HEK293 (cell line): ENCODE results near the gene COL5A3.

Source experiments
- BCL11A ChIP-seq: fragments of 450-650 bp; formaldehyde crosslinking; IDR thresholded peaks from 2 replicates; pipeline ENCODE4 v1.5.1; 2016; ENCODE audit warnings: low read depth, missing biosample characterization, missing genetic modification characterization
- KLF10 ChIP-seq: fragments of 450-650 bp; IDR thresholded peaks from 2 replicates; pipeline ENCODE4 v1.5.1; 2018; ENCODE audit warnings: missing biosample characterization, mild to moderate bottlenecking, missing genetic modification characterization
- KLF17 ChIP-seq: fragments of 450-650 bp; formaldehyde crosslinking; IDR thresholded peaks from 2 replicates; pipeline ENCODE4 v1.5.1; 2016; ENCODE audit warnings: missing biosample characterization, missing genetic modification characterization
- PRDM2 ChIP-seq: fragments of 450-650 bp; formaldehyde crosslinking; IDR thresholded peaks from 2 replicates; pipeline ENCODE4 v1.5.1; 2016; ENCODE audit warnings: missing biosample characterization, missing genetic modification characterization, borderline replicate concordance
- SP7 ChIP-seq: fragments of 450-650 bp; formaldehyde crosslinking; IDR thresholded peaks from 2 replicates; pipeline ENCODE4 v1.5.1; 2016; ENCODE audit warnings: missing biosample characterization, missing genetic modification characterization
- ZBTB17 ChIP-seq: fragments of 450-650 bp; formaldehyde crosslinking; IDR thresholded peaks from 2 replicates; pipeline ENCODE4 v1.5.1; 2016; ENCODE audit warnings: missing biosample characterization, missing genetic modification characterization
- ZBTB20 ChIP-seq: fragments of 450-650 bp; formaldehyde crosslinking; IDR thresholded peaks from 2 replicates; pipeline ENCODE4 v1.5.1; 2016; ENCODE audit warnings: missing biosample characterization, missing genetic modification characterization
- ZFHX2 ChIP-seq: fragments of 450-650 bp; formaldehyde crosslinking; conservative IDR thresholded peaks from 2 replicates; pipeline ENCODE4 v1.5.1; 2016; ENCODE audit warnings: missing biosample characterization, missing genetic modification characterization
- ZFP41 ChIP-seq: fragments of 450-650 bp; formaldehyde crosslinking; IDR thresholded peaks from 2 replicates; pipeline ENCODE4 v1.5.1; 2016; ENCODE audit warnings: missing biosample characterization, missing genetic modification characterization, borderline replicate concordance
- ZIC2 ChIP-seq: fragments of 450-650 bp; formaldehyde crosslinking; IDR thresholded peaks from 2 replicates; pipeline ENCODE4 v1.5.1; 2016; ENCODE audit warnings: missing biosample characterization, missing genetic modification characterization
- ZNF16 ChIP-seq: fragments of 450-650 bp; formaldehyde crosslinking; IDR thresholded peaks from 2 replicates; pipeline ENCODE4 v1.5.1; 2016; ENCODE audit warnings: low read depth, missing biosample characterization, missing genetic modification characterization
- ZNF221 ChIP-seq: fragments of 450-650 bp; formaldehyde crosslinking; IDR thresholded peaks from 2 replicates; pipeline ENCODE4 v1.5.1; 2017; ENCODE audit warnings: missing biosample characterization, missing genetic modification characterization, borderline replicate concordance
- ZNF23 ChIP-seq: fragments of 450-650 bp; formaldehyde crosslinking; IDR thresholded peaks from 2 replicates; pipeline ENCODE4 v1.5.1; 2016; ENCODE audit warnings: missing biosample characterization, missing genetic modification characterization, borderline replicate concordance
- ZNF274 ChIP-seq, 2 experiments: fragments of 200-500 bp in 1 of 2; fragments of 450-650 bp in 1 of 2; sonication (Bioruptor generic) in 1 of 2; formaldehyde crosslinking in 1 of 2; IDR thresholded peaks; 2 replicates each; pipeline versions ENCODE4 v1.5.1 to v1.6.1; 2014 to 2016; ENCODE audit warnings: borderline replicate concordance in 1 of 2, inconsistent platforms in 1 of 2, low read length in 1 of 2, missing biosample characterization in 1 of 2, missing genetic modification characterization in 1 of 2
- ZNF335 ChIP-seq: fragments of 450-650 bp; formaldehyde crosslinking; conservative IDR thresholded peaks from 2 replicates; pipeline ENCODE4 v1.5.1; 2016; ENCODE audit warnings: missing biosample characterization, missing genetic modification characterization
- ZNF354C ChIP-seq: fragments of 450-650 bp; formaldehyde crosslinking; IDR thresholded peaks from 2 replicates; pipeline ENCODE4 v1.5.1; 2016; ENCODE audit warnings: missing biosample characterization, missing genetic modification characterization, low read depth, borderline replicate concordance
- ZNF362 ChIP-seq: fragments of 450-650 bp; formaldehyde crosslinking; IDR thresholded peaks from 2 replicates; pipeline ENCODE4 v1.5.1; 2016; ENCODE audit warnings: missing biosample characterization, missing genetic modification characterization
- ZNF391 ChIP-seq: fragments of 450-650 bp; formaldehyde crosslinking; IDR thresholded peaks from 2 replicates; pipeline ENCODE4 v1.5.1; 2016; ENCODE audit warnings: low read depth, missing biosample characterization, missing genetic modification characterization, borderline replicate concordance
- ZNF544 ChIP-seq: fragments of 450-650 bp; formaldehyde crosslinking; IDR thresholded peaks from 2 replicates; pipeline ENCODE4 v1.5.0; 2017; ENCODE audit warnings: missing biosample characterization, missing genetic modification characterization
- ZNF549 ChIP-seq: fragments of 450-650 bp; IDR thresholded peaks from 2 replicates; pipeline ENCODE4 v1.5.1; 2018; ENCODE audit warnings: missing biosample characterization, missing genetic modification characterization, mild to moderate bottlenecking, inconsistent platforms, moderate library complexity
- ZNF660 ChIP-seq: fragments of 450-650 bp; IDR thresholded peaks from 2 replicates; pipeline ENCODE4 v1.5.1; 2018; ENCODE audit warnings: missing biosample characterization, mild to moderate bottlenecking, missing genetic modification characterization
- ZNF837 ChIP-seq: fragments of 450-650 bp; formaldehyde crosslinking; IDR thresholded peaks from 2 replicates; pipeline ENCODE4 v1.5.1; 2016; ENCODE audit warnings: missing biosample characterization, missing genetic modification characterization
- TF ChIP-seq, protein P1 (sequence below): IDR thresholded peaks from 2 replicates; pipeline ENCODE4 v1.6.1; 2011; ENCODE audit warnings: mild to moderate bottlenecking, low read depth, low read length, borderline replicate concordance
- TF ChIP-seq, protein P2 (sequence below): fragments of 450-650 bp; formaldehyde crosslinking; IDR thresholded peaks from 2 replicates; pipeline ENCODE4 v1.5.1; 2017; ENCODE audit warnings: missing biosample characterization, missing genetic modification characterization
- TF ChIP-seq, protein P3 (sequence below): fragments of 450-650 bp; IDR thresholded peaks from 2 replicates; pipeline ENCODE4 v1.5.1; 2018; ENCODE audit warnings: missing biosample characterization, missing genetic modification characterization

The COL5A3 gene

GRCh38 chr19:9935506-9936325 is 74.6 kb downstream of the COL5A3 start (continued):
- TF ChIP-seq ZBTB17, result no peak
- TF ChIP-seq, protein P1, sequence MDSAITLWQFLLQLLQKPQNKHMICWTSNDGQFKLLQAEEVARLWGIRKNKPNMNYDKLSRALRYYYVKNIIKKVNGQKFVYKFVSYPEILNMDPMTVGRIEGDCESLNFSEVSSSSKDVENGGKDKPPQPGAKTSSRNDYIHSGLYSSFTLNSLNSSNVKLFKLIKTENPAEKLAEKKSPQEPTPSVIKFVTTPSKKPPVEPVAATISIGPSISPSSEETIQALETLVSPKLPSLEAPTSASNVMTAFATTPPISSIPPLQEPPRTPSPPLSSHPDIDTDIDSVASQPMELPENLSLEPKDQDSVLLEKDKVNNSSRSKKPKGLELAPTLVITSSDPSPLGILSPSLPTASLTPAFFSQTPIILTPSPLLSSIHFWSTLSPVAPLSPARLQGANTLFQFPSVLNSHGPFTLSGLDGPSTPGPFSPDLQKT, result no peak
- TF ChIP-seq ZNF391 (tag by site-specific recombination), result peak; percentile 46; the same call in 1 of the 2 replicates
- no peak for TF ChIP-seq ZIC2 (tag by site-specific recombination)
- no peak for TF ChIP-seq ZNF660
- TF ChIP-seq, protein P2, sequence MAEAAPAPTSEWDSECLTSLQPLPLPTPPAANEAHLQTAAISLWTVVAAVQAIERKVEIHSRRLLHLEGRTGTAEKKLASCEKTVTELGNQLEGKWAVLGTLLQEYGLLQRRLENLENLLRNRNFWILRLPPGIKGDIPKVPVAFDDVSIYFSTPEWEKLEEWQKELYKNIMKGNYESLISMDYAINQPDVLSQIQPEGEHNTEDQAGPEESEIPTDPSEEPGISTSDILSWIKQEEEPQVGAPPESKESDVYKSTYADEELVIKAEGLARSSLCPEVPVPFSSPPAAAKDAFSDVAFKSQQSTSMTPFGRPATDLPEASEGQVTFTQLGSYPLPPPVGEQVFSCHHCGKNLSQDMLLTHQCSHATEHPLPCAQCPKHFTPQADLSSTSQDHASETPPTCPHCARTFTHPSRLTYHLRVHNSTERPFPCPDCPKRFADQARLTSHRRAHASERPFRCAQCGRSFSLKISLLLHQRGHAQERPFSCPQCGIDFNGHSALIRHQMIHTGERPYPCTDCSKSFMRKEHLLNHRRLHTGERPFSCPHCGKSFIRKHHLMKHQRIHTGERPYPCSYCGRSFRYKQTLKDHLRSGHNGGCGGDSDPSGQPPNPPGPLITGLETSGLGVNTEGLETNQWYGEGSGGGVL, result peak; percentile 44
- TF ChIP-seq BCL11A (tag by site-specific recombination), result no peak
- TF ChIP-seq ZNF544 (tag by site-specific recombination), result no peak
- TF ChIP-seq, protein P3, sequence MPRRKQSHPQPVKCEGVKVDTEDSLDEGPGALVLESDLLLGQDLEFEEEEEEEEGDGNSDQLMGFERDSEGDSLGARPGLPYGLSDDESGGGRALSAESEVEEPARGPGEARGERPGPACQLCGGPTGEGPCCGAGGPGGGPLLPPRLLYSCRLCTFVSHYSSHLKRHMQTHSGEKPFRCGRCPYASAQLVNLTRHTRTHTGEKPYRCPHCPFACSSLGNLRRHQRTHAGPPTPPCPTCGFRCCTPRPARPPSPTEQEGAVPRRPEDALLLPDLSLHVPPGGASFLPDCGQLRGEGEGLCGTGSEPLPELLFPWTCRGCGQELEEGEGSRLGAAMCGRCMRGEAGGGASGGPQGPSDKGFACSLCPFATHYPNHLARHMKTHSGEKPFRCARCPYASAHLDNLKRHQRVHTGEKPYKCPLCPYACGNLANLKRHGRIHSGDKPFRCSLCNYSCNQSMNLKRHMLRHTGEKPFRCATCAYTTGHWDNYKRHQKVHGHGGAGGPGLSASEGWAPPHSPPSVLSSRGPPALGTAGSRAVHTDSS (tag by site-specific recombination), result no peak
- no peak for TF ChIP-seq PRDM2 (tag by site-specific recombination)
- TF ChIP-seq ZNF837 (tag by site-specific recombination), result no peak
- TF ChIP-seq ZNF23 (tag by site-specific recombination), result no peak
- no peak for TF ChIP-seq ZNF221 (tag by site-specific recombination)
- 0 out of 2 replicates have a peak, but pooled peaks have one; percentile 17 for TF ChIP-seq SP7 (tag by site-specific recombination)
- peak; percentile 24; the same call in 1 of the 2 replicates for TF ChIP-seq KLF17 (tag by site-specific recombination)
- no peak for TF ChIP-seq ZNF16 (tag by site-specific recombination)
- TF ChIP-seq ZNF549 (tag by site-specific recombination), result no peak
- no peak for TF ChIP-seq ZFP41 (tag by site-specific recombination)
- TF ChIP-seq ZFHX2 (tag by site-specific recombination), result 0 out of 2 replicates have a peak, but pooled peaks have one; percentile 6
- TF ChIP-seq ZNF335 (tag by site-specific recombination), result peak; percentile 54
- TF ChIP-seq ZNF354C (tag by site-specific recombination), result no peak
- no peak for TF ChIP-seq ZNF362 (tag by site-specific recombination)
- no peak for TF ChIP-seq ZNF274 (IDR thresholded peaks at IDR 0.05; ENCODE audit: low read length)
- no peak for TF ChIP-seq ZNF274 (tag by site-specific recombination; IDR thresholded peaks at IDR 0.05; ENCODE audit: borderline replicate concordance)
- TF ChIP-seq KLF10 (tag by site-specific recombination), result no peak
- no peak for TF ChIP-seq ZBTB20 (tag by site-specific recombination)
